WTC11 (cell line): Measurements from ENCODE around the gene TRAPPC10.

Experiments
- CREB1 ChIP-seq: sonication (generic); formaldehyde crosslinking; IDR thresholded peaks from 2 replicates; pipeline ENCODE4 v1.8.0; 2023; ENCODE audit warnings: mild to moderate bottlenecking, missing genetic modification reagents
- JUN ChIP-seq: sonication (generic); formaldehyde crosslinking; IDR thresholded peaks from 2 replicates; pipeline ENCODE4 v1.8.0; 2023; ENCODE audit warnings: mild to moderate bottlenecking, missing genetic modification reagents
- TF ChIP-seq, protein P1 (sequence below): fragments of 200-600 bp; IDR thresholded peaks from 2 replicates; pipeline ENCODE4 v1.8.0; 2022; ENCODE audit warnings: antibody characterized with exemption
- TF ChIP-seq, protein P2 (sequence below): fragments of 250-450 bp; sonication (Bioruptor Pico); conservative IDR thresholded peaks from 2 replicates; pipeline ENCODE4 v1.9.0; 2021; ENCODE audit warnings: mild to moderate bottlenecking
- TF ChIP-seq, protein P3 (sequence below): sonication (generic); formaldehyde crosslinking; conservative IDR thresholded peaks from 2 replicates; pipeline ENCODE4 v1.8.1; 2022; ENCODE audit warnings: mild to moderate bottlenecking, missing genetic modification reagents
- TF ChIP-seq, protein P4 (sequence below): sonication (generic); formaldehyde crosslinking; IDR thresholded peaks from 2 replicates; pipeline ENCODE4 v1.8.1; 2022; ENCODE audit warnings: low read depth, missing genetic modification reagents, borderline replicate concordance

DNA sequence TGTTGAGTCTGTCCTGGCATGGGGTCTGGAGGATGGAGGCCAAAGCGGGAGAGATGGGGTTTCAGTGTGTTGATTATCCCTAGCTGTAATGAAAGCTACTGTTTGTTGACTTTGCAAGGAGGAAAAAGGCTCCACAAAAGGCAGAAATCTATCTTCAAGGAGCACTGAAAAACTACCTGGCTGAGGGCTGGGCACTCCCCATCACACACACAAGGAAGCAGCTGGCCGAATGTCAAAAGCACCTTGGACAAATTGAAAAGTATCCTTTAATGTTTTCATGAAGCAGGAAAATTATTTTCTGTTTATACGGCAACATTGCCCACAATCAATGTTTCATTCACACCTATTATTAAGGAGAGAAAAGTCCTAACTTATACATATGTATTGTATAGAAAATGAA, 67.3 kb downstream of the TRAPPC10 start:
- TF ChIP-seq CREB1 (CRISPR knock-in tag) (no peak), JUN (no peak)
- TF ChIP-seq, protein P1, sequence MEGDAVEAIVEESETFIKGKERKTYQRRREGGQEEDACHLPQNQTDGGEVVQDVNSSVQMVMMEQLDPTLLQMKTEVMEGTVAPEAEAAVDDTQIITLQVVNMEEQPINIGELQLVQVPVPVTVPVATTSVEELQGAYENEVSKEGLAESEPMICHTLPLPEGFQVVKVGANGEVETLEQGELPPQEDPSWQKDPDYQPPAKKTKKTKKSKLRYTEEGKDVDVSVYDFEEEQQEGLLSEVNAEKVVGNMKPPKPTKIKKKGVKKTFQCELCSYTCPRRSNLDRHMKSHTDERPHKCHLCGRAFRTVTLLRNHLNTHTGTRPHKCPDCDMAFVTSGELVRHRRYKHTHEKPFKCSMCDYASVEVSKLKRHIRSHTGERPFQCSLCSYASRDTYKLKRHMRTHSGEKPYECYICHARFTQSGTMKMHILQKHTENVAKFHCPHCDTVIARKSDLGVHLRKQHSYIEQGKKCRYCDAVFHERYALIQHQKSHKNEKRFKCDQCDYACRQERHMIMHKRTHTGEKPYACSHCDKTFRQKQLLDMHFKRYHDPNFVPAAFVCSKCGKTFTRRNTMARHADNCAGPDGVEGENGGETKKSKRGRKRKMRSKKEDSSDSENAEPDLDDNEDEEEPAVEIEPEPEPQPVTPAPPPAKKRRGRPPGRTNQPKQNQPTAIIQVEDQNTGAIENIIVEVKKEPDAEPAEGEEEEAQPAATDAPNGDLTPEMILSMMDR = no peak
- TF ChIP-seq, protein P2, sequence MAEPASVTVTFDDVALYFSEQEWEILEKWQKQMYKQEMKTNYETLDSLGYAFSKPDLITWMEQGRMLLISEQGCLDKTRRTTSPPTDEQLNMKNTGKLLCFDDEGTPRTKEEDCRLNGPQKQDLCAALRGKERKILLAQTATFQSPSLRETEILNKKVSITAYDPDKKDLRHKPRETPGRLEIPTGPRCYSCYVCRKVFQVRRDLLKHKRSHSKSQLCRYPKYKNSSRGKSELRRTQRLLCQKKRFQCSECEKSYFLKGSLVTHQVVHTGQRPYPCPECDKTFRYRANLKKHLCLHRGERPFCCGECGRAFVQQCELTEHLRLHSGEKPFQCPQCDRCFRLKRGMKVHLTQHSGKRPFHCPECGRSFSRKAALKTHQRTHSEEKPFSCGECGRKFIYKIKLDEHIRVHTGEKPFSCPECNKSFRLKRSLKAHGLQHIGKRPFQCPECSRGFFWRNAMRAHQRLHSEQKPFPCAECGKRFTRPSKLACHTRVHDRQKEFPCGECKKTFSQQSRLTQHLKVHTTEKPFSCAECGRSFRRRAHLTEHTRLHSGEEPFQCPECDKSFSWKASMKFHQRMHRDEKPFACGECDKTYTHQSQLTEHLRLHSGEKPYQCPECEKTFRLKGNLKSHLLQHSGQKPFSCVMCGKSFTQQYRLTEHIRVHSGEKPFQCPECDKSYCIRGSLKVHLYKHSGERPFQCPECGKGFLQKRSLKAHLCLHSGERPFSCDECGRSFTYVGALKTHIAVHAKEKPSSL = no peak
- TF ChIP-seq, protein P3, sequence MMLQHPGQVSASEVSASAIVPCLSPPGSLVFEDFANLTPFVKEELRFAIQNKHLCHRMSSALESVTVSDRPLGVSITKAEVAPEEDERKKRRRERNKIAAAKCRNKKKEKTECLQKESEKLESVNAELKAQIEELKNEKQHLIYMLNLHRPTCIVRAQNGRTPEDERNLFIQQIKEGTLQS (CRISPR knock-in tag) = no peak
- TF ChIP-seq, protein P4, sequence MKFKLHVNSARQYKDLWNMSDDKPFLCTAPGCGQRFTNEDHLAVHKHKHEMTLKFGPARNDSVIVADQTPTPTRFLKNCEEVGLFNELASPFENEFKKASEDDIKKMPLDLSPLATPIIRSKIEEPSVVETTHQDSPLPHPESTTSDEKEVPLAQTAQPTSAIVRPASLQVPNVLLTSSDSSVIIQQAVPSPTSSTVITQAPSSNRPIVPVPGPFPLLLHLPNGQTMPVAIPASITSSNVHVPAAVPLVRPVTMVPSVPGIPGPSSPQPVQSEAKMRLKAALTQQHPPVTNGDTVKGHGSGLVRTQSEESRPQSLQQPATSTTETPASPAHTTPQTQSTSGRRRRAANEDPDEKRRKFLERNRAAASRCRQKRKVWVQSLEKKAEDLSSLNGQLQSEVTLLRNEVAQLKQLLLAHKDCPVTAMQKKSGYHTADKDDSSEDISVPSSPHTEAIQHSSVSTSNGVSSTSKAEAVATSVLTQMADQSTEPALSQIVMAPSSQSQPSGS (CRISPR knock-in tag) = no peak
